Effector memory CD8-positive, alpha-beta T cell (primary cell): ENCODE measurements around the gene CDH26.
A peak's percentile ranks its signal among the peaks of the same experiment; 100 is the strongest.
"Not testable (repeated sequence)": the region's sequence is repeated elsewhere in the genome, so short reads cannot be mapped to it uniquely, and the experiment has no call there.

Experiments
- ATAC-seq: fragments of 150-1000 bp; cut with Tn5 transposase; replicated peaks from 2 replicates; pipeline ENCODE4 v1.10.0; 2021; ENCODE audit warnings: mild to moderate bottlenecking, moderate library complexity
- DNase-seq, 3 experiments: peaks; one replicate each; pipeline ENCODE4 v3.0.0; 2021
- H3K27ac Mint-ChIP-seq, 2 donors: one replicate each; pipeline ENCODE4 v1.8.0; 2022; ENCODE audit warnings: mild to moderate bottlenecking in 2 of 2, mixed read lengths in 2 of 2, moderate library complexity in 2 of 2
- H3K27me3 Mint-ChIP-seq, 2 donors: one replicate each; pipeline ENCODE4 v1.8.0; 2022; ENCODE audit warnings: mixed read lengths in 2 of 2
- H3K36me3 Mint-ChIP-seq: one replicate; pipeline ENCODE4 v1.8.0; 2022; ENCODE audit warnings: mild to moderate bottlenecking, moderate library complexity, mixed read lengths; ENCODE audit not compliant: insufficient read depth
- H3K4me1 Mint-ChIP-seq, 2 donors: one replicate each; pipeline ENCODE4 v1.8.0; 2022; ENCODE audit warnings: low read depth in 2 of 2, mixed read lengths in 2 of 2
- H3K4me3 Mint-ChIP-seq, 2 donors: one replicate each; pipeline ENCODE4 v1.8.0; 2022; ENCODE audit warnings: mild to moderate bottlenecking in 2 of 2, mixed read lengths in 2 of 2, moderate library complexity in 2 of 2
- H3K9me3 Mint-ChIP-seq, 2 donors: one replicate each; pipeline ENCODE4 v1.8.0; 2022; ENCODE audit warnings: mixed read lengths in 2 of 2

Gene CDH26

DNA sequence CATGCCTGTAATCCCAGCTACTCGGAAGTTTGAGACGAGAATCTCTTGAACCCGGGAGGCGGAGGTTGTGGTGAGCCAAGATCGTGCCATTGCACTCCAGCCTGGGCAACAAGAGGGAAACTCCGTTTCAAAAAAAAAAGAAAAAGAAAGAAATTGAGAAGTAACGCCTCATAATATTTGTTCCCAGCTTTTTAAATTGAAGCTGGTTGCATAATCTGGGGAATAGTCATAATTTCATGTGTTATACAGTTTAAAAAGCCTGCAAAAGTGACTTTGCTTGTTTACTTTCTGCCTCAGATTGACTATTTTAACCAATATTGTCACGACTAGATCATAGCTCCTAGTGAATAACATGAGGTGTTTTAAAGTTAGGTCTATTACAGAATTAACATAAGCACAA is 10.8 kb upstream of the CDH26 start:
- Mint-ChIP-seq H3K4me3 (no peak overlapping the region), H3K36me3 (peaks cover 18% of the 10 kb centered on the region), H3K9me3 (no peaks in the 10 kb centered on the region), H3K27me3 (no peaks in the 10 kb centered on the region), H3K4me1 (peaks cover 9 to 10% of the 10 kb centered on the region in 2 donors), H3K27ac (peak overlapping the region in 1 of 2 donors; percentile 1)
- ATAC-seq (no peak), DNase-seq (no peak)

DNA sequence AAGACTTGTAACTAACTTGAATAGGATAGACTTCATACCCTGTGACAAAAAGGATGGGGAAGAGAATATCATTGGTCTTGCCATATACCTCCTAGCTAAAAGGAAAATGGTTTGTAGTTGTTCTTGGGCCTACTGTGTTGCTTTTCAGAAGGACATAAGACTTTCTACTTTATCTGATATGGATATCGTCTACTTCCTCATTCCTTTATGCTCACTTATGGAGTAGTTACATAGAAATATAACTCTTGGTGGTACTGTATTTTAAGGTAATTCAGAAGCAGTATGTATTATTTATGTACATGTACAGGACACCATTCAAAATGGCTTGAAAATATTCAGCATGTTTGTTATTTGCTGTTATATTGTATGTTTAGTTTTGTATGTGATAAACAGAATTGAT is 10.0 kb upstream of the CDH26 start:
- DNase-seq (no peak), ATAC-seq (no peak)
- H3K36me3 Mint-ChIP-seq = peaks cover 18% of the 10 kb centered on the region
- H3K9me3 Mint-ChIP-seq = no peaks in the 10 kb centered on the region
- peak overlapping the region in 1 of 2 donors; percentile 81 for H3K27ac Mint-ChIP-seq
- H3K4me3 Mint-ChIP-seq = no peak overlapping the region
- no peaks in the 10 kb centered on the region for H3K27me3 Mint-ChIP-seq
- peaks cover 9 to 10% of the 10 kb centered on the region in 2 donors for H3K4me1 Mint-ChIP-seq

DNA sequence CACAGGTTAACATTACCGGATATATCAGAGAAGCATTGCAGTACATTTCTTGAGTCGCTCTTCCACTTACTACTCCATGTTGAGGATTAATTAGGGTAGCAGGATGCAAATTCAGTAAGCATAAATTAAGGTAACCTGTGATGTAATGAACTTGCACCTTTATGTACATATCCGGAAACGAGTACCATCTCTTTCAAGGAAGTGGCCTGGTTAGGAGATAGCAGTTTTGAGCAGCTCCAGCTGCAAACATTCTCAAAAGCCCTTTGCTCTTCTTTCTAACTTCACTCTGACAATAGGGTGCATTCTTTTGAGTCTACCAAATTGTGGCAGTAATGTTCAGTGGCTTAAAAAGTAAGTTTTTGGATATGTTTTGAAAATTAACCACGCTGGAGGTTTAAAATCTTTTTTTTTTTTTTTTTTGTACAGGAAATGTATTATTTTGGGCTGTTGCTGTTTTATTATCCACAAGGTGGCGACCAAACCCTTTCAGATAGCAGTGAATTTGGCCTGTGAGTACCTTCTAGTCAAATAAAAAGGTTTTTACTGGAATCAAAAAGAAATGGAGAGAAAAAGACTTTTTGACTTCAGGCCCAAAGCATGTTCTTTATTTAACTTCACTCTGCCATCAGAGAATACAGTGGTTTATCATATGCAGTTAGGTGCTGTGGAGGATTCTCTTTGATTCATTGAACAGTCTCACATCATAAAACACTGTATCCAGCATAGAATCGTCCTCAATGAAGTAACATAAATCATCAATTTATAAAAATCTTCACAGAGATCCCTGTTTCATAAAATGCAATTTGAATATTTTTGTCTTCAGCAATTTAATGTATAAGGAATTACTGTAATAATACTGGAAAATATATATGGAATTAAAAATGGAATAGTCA is 9.1 kb upstream of the CDH26 start:
- Mint-ChIP-seq H3K4me1 (peaks cover 9 to 10% of the 10 kb centered on the region in 2 donors), H3K27ac (peak overlapping the region; percentile 81 to 94), H3K27me3 (no peaks in the 10 kb centered on the region), H3K4me3 (peak overlapping the region; percentile 69 to 72), H3K36me3 (peaks cover 13% of the 10 kb centered on the region), H3K9me3 (no peaks in the 10 kb centered on the region)
- DNase-seq (peak; percentile 37 to 43 (median 37)), ATAC-seq (peak; percentile 94)

DNA sequence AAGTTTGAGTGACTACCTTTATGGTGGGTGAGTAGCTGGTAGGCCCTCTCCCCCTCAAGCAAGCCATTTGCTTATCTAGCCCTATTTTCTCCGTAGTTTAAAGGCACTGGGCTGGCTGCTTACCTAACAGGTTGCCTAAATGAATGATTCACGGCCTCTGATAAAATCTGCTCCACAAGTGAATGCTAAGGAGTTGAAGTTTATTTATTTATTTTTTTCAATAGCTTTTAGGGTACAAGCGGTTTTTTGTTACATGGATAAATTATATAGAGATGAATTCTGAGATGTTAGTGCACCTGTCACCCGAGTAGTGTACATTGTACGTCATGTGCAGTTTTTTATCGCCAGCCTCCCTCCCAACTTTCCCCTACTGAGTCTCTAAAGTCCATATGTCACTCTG is 8.3 kb upstream of the CDH26 start:
- Mint-ChIP-seq H3K9me3 (no peaks in the 10 kb centered on the region), H3K27me3 (no peaks in the 10 kb centered on the region), H3K4me1 (peaks cover 9 to 10% of the 10 kb centered on the region in 2 donors), H3K4me3 (no peak overlapping the region), H3K36me3 (peaks cover 5% of the 10 kb centered on the region), H3K27ac (no peak overlapping the region)
- no peak for ATAC-seq
- no peak for DNase-seq

DNA sequence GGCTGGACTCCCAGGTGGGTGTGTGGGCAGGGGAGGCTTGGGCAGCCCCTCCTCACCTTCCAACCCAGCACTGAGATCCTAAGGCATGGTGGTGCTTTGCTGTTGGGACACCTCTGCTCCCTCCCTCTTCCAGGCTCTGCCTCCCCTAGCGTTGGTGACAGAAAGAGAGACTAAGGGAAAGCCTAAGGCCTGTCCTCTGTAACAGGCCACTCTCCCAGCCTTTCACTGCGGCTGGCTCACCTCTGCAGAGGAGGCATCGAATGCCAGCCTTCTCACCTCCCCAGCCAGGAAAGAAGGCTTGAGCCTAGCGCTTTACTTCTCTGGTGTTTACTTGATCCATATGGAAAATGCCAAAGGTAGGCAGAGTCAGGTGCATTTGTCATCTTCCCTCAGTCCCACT is 3.5 kb upstream of the CDH26 start:
- H3K27ac Mint-ChIP-seq = peak overlapping the region in 1 of 2 donors; percentile 13
- H3K36me3 Mint-ChIP-seq = no peaks in the 10 kb centered on the region
- ATAC-seq (no peak), DNase-seq (no peak)
- H3K4me3 Mint-ChIP-seq = no peak overlapping the region
- no peaks in the 10 kb centered on the region for H3K9me3 Mint-ChIP-seq
- no peaks in the 10 kb centered on the region for H3K4me1 Mint-ChIP-seq
- no peaks in the 10 kb centered on the region for H3K27me3 Mint-ChIP-seq

DNA sequence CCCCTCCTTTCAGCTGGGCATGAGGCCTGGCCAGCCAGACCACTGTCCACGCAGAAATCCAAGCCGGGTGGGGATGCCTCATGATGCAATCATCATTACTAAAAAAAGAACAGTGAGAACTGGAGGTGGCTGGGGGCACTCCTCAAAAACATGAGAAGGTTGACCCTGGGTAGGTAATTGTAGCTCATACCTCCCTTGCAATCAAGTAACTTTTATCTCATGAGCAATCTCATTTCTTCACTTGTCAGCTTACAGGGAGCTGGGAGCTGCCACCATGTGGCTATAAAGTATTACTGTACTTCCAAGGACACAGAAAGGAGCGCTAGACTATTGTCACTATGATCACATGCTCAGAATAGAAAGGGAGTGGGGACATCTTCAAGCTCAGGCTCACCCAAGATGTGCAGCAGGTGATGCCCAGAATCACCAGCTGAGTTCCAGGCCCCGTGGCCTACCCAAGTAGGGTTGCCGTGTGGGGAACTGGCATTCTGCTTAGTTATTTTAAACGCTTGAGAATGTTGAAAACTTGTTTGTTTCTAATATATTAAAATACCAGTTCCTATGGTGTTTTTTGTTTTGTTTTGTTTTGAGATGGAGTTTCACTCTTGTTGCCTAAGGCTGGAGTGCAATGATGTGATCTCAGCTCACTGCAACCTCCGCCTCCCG is 3.0 kb upstream of the CDH26 start:
- Mint-ChIP-seq H3K9me3 (no peaks in the 10 kb centered on the region), H3K36me3 (no peaks in the 10 kb centered on the region), H3K4me1 (no peaks in the 10 kb centered on the region), H3K27me3 (no peaks in the 10 kb centered on the region), H3K4me3 (no peak overlapping the region), H3K27ac (no peak overlapping the region)
- ATAC-seq = no peak
- DNase-seq = no peak

DNA sequence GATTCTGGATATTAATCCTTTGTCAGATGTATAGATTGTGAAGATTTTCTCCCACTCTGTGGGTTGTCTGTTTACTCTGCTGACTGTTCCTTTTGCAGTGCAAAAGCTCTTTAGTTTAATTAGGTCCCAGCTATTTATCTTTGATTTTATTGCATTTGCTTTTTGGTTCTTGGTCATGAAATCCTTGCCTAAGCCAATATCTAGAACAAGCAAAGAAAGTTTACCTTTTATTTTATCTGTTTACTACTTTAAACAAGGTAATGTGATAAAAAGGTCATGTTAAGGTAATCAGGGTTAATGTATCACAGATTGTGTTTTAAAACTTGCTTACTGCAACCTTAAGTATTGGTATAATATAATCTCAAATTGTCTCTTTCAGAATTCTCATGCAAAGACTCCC is 655 bp upstream of the CDH26 start:
- ATAC-seq, H3K27me3 Mint-ChIP-seq, DNase-seq, H3K36me3 Mint-ChIP-seq, H3K4me3 Mint-ChIP-seq, H3K27ac Mint-ChIP-seq, H3K4me1 Mint-ChIP-seq, H3K9me3 Mint-ChIP-seq: not testable (repeated sequence)

DNA sequence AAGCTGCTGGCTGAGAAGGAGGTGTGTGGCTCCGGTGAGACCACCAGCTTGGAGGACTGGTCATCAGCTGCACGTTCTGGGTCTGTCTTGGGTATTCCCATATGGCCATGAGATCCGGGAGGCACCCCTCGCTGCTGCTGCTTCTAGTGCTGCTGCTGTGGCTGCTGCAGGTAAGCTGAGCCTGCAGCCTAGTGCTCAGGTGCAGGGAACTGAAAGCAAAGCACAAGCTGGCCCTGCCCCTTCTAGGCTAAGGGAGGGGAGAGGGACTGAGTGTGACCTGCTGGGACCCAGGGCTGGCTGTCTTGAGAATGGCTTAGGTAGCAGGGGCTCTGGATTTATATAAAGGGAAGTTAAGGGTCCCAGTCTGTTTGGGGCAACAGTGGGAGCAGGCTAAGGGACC is 403 bp downstream of the CDH26 start:
- no peak for ATAC-seq
- no peaks in the 10 kb centered on the region for H3K4me1 Mint-ChIP-seq
- H3K27me3 Mint-ChIP-seq = no peaks in the 10 kb centered on the region
- no peak for DNase-seq
- H3K36me3 Mint-ChIP-seq = no peaks in the 10 kb centered on the region
- H3K27ac Mint-ChIP-seq = no peak overlapping the region
- H3K9me3 Mint-ChIP-seq = no peaks in the 10 kb centered on the region
- H3K4me3 Mint-ChIP-seq = no peak overlapping the region

DNA sequence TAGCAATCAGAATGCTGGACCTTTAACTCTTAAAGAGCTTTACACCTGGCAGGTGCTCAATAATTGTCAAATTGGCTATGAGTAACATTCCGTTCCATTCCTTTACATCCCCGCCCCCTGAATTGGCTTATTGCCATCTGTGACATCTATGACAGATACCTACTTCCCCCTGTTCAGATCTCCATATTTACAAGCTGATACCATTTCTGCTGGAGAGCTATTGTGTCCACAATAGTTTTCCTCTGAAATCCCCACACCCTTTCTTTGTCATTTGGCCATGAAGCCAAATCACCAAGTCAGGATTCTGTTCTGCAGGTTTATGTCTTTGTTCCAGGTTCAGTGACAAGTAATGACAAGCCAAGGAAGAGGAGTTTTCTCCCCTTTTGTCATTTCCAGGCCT is 3.2 kb downstream of the CDH26 start:
- Mint-ChIP-seq H3K9me3 (no peaks in the 10 kb centered on the region), H3K36me3 (no peaks in the 10 kb centered on the region), H3K27ac (no peak overlapping the region), H3K4me3 (no peak overlapping the region), H3K4me1 (no peaks in the 10 kb centered on the region), H3K27me3 (no peaks in the 10 kb centered on the region)
- no peak for DNase-seq
- no peak for ATAC-seq

DNA sequence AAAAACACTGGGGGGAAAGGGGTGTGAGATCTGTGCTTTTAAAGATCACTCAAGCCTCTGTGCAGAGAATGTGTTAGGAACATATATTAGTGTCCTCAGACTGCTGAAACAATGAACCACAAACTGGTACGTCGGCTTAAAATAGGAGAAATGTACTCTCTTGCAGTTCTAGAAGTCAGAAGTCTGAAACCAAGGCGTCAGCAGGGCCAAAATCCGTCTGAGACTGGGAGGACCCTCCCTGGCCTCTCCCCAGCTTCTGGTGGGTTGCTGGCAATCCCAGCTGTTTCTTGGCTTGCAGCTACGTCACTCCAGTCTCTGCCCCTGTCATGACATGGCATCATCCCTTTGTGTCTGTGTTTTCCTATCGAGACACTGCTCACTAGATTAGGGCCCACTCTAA is 3.9 kb downstream of the CDH26 start:
- no peaks in the 10 kb centered on the region for H3K9me3 Mint-ChIP-seq
- no peak for DNase-seq

DNA sequence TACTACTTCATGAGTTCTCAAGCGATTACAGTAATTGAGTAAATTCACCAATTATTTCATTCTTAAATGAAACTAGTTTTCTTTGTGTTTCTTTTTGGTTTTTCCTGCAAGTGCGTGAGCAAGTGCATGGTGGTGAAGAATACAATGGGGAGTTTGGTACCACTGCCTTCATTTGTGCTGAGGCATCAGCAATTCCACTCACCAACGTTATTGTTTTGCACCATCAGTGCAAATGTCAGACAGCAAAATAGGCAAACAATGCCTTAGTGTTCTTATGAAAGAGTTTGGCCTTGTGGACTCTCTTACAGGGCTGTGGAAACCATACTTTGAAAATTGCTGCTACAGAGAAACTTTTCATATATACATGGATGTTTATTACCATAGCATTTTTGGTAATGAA is 8.2 kb downstream of the CDH26 start:
- H3K4me3 Mint-ChIP-seq = no peak overlapping the region
- H3K27me3 Mint-ChIP-seq = no peaks in the 10 kb centered on the region
- no peaks in the 10 kb centered on the region for H3K4me1 Mint-ChIP-seq
- ATAC-seq = no peak
- no peaks in the 10 kb centered on the region for H3K9me3 Mint-ChIP-seq
- DNase-seq = no peak
- H3K36me3 Mint-ChIP-seq = no peaks in the 10 kb centered on the region
- no peak overlapping the region for H3K27ac Mint-ChIP-seq

More for the DNA sequence above, 3.9 kb downstream of the CDH26 start:
- no peak overlapping the region for H3K4me3 Mint-ChIP-seq
- no peaks in the 10 kb centered on the region for H3K4me1 Mint-ChIP-seq
- no peak for ATAC-seq
- no peaks in the 10 kb centered on the region for H3K36me3 Mint-ChIP-seq
- no peaks in the 10 kb centered on the region for H3K27me3 Mint-ChIP-seq
- H3K27ac Mint-ChIP-seq = no peak overlapping the region

DNA sequence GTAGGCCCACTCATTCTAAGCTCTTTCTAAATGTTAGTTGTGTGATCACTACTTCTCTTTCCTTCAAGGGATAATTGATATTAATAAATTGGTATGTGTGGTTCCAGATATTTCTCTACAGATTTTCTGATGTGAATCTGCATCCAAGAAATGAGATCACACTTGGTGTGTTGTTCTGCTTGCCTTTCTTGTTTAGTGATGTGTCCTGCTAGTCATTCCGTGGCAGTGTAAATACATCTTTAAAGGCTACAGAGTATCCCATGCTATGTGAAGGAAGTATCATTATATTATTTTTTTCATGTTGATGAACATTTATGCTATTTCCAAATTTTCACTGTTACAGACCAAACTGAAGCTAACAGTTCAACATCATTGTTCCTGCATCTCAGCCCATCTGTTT is 13.2 kb downstream of the CDH26 start:
- DNase-seq = no peak
- Mint-ChIP-seq H3K27me3 (no peaks in the 10 kb centered on the region), H3K4me3 (no peak overlapping the region), H3K36me3 (no peaks in the 10 kb centered on the region), H3K27ac (no peak overlapping the region), H3K4me1 (no peaks in the 10 kb centered on the region), H3K9me3 (no peaks in the 10 kb centered on the region)
- ATAC-seq = no peak

DNA sequence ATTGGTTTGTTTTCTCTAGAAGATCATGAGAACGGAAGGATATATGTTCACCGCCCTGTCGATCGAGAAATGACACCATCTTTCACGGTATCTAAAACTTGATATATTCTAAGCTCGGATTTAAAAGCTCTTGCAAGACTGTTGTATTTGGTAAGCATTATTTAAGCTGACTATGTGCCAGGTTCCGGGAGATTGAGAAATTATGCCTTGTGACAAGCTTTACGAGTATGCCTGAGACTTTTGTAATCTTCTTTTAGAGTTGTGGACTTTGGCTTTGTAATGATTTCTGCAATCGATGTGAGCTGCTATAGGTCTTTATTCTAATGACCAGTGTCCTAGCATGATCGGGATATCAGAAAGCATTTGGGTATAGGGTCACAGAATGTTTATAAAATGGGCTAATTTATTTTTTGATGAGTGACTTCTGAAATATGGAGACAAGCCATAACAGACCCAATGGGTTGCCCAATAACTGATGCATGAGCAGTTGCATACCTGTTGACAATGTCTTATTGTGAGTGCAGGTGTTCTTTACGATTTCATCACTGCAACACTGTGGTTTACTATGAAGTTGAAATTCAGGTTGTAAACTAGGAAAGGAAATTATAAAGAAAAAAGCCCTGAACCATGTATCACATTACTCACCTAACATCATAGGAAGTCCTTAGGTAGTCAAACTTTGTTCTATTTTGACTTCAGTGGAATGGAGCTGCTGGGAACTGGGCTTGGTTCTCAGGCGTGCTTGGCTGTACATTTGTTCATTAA is 14.0 kb downstream of the CDH26 start:
- no peak overlapping the region for H3K27ac Mint-ChIP-seq
- no peak for DNase-seq
- H3K4me1 Mint-ChIP-seq = no peaks in the 10 kb centered on the region
- H3K27me3 Mint-ChIP-seq = no peaks in the 10 kb centered on the region
- no peaks in the 10 kb centered on the region for H3K36me3 Mint-ChIP-seq
- H3K4me3 Mint-ChIP-seq = no peak overlapping the region
- no peaks in the 10 kb centered on the region for H3K9me3 Mint-ChIP-seq
- no peak for ATAC-seq
